ENCODE results near the gene NOX4. TPM values are rescaled to one million over a fixed set of nuclear protein-coding genes. Genes with fewer than 3 reads are reported as not detected.
"Not testable (repeated sequence)": the region's sequence is repeated elsewhere in the genome, so short reads cannot be mapped to it uniquely, and the experiment has no call there.

Gene NOX4
- total RNA-seq, 2 donors from 2014 or later, result 20.8 to 29.6 TPM

DNA sequence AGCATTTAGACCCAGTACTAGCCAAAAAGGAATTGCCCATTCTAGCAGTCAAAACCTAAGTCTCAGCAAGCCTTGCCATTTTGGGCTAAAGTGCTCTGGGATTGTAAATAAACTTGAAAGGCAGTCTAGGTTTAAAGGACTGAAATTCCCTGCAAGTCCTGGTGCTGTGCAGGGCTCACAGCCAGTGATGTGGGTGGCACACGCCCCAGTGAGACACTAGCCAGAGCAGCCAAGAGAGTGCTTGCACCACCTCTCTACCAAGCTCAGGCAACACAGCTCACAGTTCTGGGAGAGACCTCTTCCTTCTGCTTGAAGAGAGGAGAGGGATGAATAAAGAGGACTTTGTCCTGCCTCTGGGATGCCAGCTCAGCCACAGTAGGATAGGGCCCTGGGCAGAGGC lies 80.5 kb downstream of the NOX4 start:
- intact Hi-C loops (cut with DNase I), result not testable (repeated sequence)
- DNase-seq (ENCODE audit: low spot score), result peak; percentile 58

GRCh38 chr11:89408441-89408840 lies 82.7 kb downstream of the NOX4 start:
- intact Hi-C loops (cut with DNase I); DNase-seq (ENCODE audit: low spot score): not testable (repeated sequence)

- DNase-seq (ENCODE audit: low spot score), result no peak
- intact Hi-C loops (cut with DNase I), result no loop called here
These were observed 85.5 kb downstream of the NOX4 start for GRCh38 chr11:89405629-89406028.

DNA sequence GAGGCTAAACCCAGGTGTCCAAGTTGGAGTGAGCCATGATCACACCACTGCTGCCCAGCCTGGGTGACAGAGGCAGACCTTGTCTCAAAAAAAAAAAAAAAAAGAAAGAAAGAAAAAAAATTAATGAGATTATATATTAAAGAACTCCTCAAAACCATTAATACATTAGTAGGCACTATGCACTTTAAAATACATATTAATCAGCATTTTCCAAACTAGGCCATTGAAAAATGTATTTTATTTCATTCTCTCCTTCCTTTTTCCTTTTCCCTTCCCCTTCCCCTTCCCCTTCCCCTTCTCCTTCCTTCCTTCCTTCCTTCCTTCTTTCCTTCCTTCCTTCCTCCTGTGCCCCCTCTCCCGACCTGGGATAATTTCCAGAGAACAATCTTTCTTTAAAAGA lies 99.5 kb downstream of the NOX4 start:
- intact Hi-C loops (cut with DNase I); DNase-seq (ENCODE audit: low spot score): not testable (repeated sequence)

DNA sequence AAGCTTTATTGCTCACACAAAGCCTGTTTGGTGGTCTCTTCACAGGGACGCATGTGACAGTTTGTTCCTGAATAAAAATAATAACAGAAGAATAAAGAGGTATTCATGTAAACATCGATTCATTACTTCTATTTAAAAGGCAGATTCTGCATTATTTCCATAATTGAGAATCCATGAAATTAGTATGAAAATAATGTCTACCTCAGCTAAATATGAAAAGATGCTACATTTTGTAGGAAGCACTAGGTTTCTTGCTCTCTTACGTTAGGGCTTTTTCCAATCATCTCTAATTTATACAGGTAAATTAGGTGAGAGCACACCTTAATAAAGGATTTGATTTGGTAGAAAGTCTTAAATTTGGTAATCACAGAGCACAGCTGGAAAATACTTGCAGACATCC lies 103.7 kb downstream of the NOX4 start:
- intact Hi-C loops (cut with DNase I); DNase-seq (ENCODE audit: low spot score): not testable (repeated sequence)

DNA sequence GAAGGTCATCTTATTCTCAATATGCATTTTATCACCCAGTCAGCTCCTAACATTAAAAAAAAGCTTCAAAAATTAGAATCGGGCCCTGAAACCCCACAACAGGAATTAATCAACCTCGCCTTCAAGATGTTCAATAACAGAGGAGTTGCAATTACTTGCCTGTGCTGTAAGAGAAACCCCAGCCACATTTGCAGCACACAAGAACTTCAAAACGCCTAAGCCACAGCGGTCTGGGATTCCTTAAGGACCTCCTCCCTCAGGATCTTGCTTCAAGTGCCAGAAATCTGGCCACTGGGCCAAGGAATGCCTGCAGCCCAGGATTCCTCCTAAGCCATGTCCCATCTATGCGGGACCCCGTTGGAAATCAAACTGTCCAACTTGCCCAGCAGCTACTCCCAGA lies 108.2 kb downstream of the NOX4 start:
- intact Hi-C loops (cut with DNase I), result not testable (repeated sequence)

DNA sequence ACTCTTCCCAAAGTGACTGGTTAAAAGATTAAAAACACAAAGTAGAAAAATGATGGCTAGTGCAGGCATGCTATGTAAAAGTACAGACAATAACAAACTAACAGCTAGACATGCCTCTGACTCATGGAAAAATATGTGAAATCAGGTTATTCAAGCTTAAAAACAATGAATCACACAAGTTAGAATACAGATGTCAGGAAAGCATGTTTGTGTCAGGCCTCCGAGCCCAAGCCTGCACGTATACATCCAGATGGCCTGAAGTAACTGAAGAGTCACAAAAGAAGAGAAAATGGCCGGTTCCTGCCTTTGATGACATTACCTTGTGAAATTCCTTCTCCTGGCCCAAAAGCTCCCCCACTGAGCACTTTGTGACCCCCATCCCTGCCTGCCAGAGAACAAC lies 110.1 kb downstream of the NOX4 start:
- intact Hi-C loops (cut with DNase I), result no loop called here
- no peak for DNase-seq (ENCODE audit: low spot score)

More for the DNA sequence above, 108.2 kb downstream of the NOX4 start:
- DNase-seq (ENCODE audit: low spot score), result peak; percentile 46

DNA sequence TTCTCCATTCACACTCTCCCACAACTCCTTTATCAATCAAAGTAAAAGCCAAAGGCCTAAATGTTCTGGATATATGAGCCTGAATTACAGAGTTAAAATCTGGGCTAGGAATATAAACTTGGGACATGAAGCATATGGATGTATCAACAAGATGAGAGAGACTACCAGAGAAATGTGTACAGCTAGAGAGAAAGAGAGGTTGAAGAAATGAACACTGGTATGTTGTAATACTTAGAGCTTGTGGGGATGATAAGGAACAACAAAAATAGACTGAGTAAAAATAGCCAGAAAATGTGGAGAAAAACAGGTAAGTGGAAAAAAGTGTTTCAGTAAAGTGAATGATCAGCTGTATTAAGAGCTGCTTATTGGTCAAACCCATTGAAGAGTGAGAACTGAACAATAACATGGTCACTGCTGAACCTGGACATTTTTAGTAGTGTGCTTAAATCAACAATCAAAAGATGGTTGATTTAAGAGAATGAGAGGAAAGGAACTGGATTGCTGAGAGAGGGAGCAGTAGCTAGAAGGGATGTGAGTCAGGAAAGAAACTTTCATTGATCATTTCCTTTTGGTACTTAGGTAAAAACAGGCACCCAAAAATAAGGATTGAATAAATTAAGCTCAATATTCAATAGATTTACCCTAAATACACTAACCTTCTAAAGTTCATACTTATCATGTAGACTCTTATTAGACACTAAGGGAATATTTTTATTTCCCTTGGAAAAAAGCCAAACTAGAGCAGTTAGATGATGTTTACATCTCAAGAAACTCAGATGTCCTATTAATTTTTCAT lies 111.0 kb downstream of the NOX4 start:
- DNase-seq (ENCODE audit: low spot score); intact Hi-C loops (cut with DNase I): not testable (repeated sequence)

DNA sequence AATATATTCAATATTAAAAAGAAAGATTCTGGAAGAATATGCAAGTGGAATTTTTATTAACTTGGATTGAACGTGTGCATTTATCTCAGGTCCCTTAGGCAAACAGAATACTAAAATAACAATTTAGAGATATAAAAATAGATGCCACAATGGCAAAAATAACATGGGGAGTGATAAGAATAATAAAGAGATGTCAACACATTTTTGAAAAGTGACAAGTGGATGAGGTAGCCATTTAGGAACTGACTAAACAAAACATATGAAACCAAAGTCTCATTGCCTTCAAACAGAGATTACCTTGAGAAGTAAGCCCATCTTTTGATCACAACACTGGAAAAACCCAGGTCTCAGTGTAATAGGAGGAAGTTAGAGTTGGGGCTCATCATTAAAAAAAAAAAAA lies 112.2 kb downstream of the NOX4 start:
- intact Hi-C loops (cut with DNase I); DNase-seq (ENCODE audit: low spot score): not testable (repeated sequence)

GRCh38 chr11:89369356-89369755 lies 121.8 kb downstream of the NOX4 start:
- intact Hi-C loops (cut with DNase I); DNase-seq (ENCODE audit: low spot score): not testable (repeated sequence)

- DNase-seq (ENCODE audit: low spot score); intact Hi-C loops (cut with DNase I): not testable (repeated sequence)
These were observed 126.3 kb downstream of the NOX4 start for GRCh38 chr11:89364856-89365255.

GRCh38 chr11:89361734-89362133 lies 129.4 kb downstream of the NOX4 start:
- no peak for DNase-seq (ENCODE audit: low spot score)
- intact Hi-C loops (cut with DNase I), result no loop called here

- intact Hi-C loops (cut with DNase I), result not testable (repeated sequence)
These were observed 132.0 kb downstream of the NOX4 start for GRCh38 chr11:89359208-89359607.

GRCh38 chr11:89358761-89359160 lies 132.4 kb downstream of the NOX4 start:
- intact Hi-C loops (cut with DNase I), result no loop called here

More at GRCh38 chr11:89359208-89359607, 132.0 kb downstream of the NOX4 start:
- DNase-seq (ENCODE audit: low spot score), result not testable (repeated sequence)

GRCh38 chr11:89355646-89356045 lies 135.5 kb downstream of the NOX4 start:
- DNase-seq (ENCODE audit: low spot score), result no peak
- intact Hi-C loops (cut with DNase I), result no loop called here

More at GRCh38 chr11:89358761-89359160, 132.4 kb downstream of the NOX4 start:
- DNase-seq (ENCODE audit: low spot score), result no peak

DNA sequence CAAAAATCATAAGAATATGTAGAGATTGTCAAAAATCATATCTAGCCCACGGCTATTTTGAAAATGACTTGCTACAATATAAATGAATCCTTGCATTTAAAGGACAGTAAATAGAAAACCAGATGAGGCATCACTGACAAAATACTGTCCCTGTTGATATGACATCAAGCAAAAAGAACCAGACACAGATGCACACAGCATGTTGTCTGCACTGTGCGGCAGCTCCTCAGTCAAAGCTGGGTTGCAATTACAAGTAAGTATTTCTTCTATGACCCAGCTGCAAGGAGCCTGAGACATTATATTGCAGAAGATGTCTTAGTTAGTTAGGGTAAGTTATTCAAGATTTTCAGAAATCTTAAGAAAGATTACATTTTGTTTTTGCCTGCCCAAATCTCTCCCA lies 136.7 kb downstream of the NOX4 start:
- intact Hi-C loops (cut with DNase I); DNase-seq (ENCODE audit: low spot score): not testable (repeated sequence)

- intact Hi-C loops (cut with DNase I), result no loop called here
- DNase-seq (ENCODE audit: low spot score), result no peak
These were observed 144.1 kb downstream of the NOX4 start for GRCh38 chr11:89347071-89347470.

GRCh38 chr11:89346601-89347000 lies 144.6 kb downstream of the NOX4 start:
- intact Hi-C loops (cut with DNase I), result no loop called here
- DNase-seq (ENCODE audit: low spot score), result no peak

GRCh38 chr11:89342880-89343572 lies 148.1 kb downstream of the NOX4 start:
- intact Hi-C loops (cut with DNase I), result not testable (repeated sequence)
- DNase-seq (ENCODE audit: low spot score), result peak; percentile 81

- intact Hi-C loops (cut with DNase I), result not testable (repeated sequence)
These were observed 150.7 kb downstream of the NOX4 start for GRCh38 chr11:89340450-89340849.

More at GRCh38 chr11:89340450-89340849, 150.7 kb downstream of the NOX4 start:
- DNase-seq (ENCODE audit: low spot score), result not testable (repeated sequence)

Measured in posterior vena cava (tissue), 2 donors.